HepG2 (cell line): ENCODE data around the gene RAB39A. TPM values are rescaled to one million over a fixed set of nuclear protein-coding genes. Genes with fewer than 3 reads are reported as not detected.

ENCODE experiments used
- ARNT ChIP-seq: fragments of 450-650 bp; IDR thresholded peaks from 2 replicates; pipeline ENCODE4 v1.6.1; 2017
- ASH2L ChIP-seq: fragments of 300-600, 200-600 bp; sonication (generic); IDR thresholded peaks from 2 replicates; pipeline ENCODE4 v1.7.0; 2017; ENCODE audit warnings: low read depth, mild to moderate bottlenecking, moderate library complexity, mixed read lengths, low read length; ENCODE audit not compliant: insufficient read length
- IRX3 ChIP-seq: sonication (generic); formaldehyde crosslinking; IDR thresholded peaks from 2 replicates; pipeline ENCODE4 v1.8.1; 2023; ENCODE audit warnings: mild to moderate bottlenecking, low read depth, missing genetic modification reagents, borderline replicate concordance
- MTF2 ChIP-seq: sonication (generic); formaldehyde crosslinking; IDR thresholded peaks from 2 replicates; pipeline ENCODE4 v1.5.0; 2020; ENCODE audit warnings: missing genetic modification reagents, borderline replicate concordance
- NFE2L1 ChIP-seq: sonication (generic); formaldehyde crosslinking; IDR thresholded peaks from 2 replicates; pipeline ENCODE4 v1.4.0; 2020; ENCODE audit warnings: missing genetic modification reagents, mild to moderate bottlenecking, borderline replicate concordance
- NFRKB ChIP-seq: fragments of 450-650 bp; IDR thresholded peaks from 2 replicates; pipeline ENCODE4 v1.6.1; 2017
- NR2C2 ChIP-seq: sonication (generic); formaldehyde crosslinking; IDR thresholded peaks from 2 replicates; pipeline ENCODE4 v1.4.0; 2020; ENCODE audit warnings: missing genetic modification reagents, mild to moderate bottlenecking, moderate library complexity, borderline replicate concordance
- PBX3 ChIP-seq: sonication (generic); formaldehyde crosslinking; IDR thresholded peaks from 2 replicates; pipeline ENCODE4 v1.8.1; 2023; ENCODE audit warnings: missing genetic modification reagents, inconsistent platforms, borderline replicate concordance
- SMC3 ChIP-seq: IDR thresholded peaks from 2 replicates; pipeline ENCODE4 v1.6.1; 2011; ENCODE audit warnings: low read length, improper control_type of control experiment
- ZBED4 ChIP-seq: sonication (generic); formaldehyde crosslinking; IDR thresholded peaks from 2 replicates; pipeline ENCODE4 v1.4.0; 2020; ENCODE audit warnings: missing genetic modification reagents, borderline replicate concordance
- ZNF737 ChIP-seq: sonication (generic); formaldehyde crosslinking; IDR thresholded peaks from 2 replicates; pipeline ENCODE4 v1.5.0; 2020; ENCODE audit warnings: missing genetic modification reagents, mild to moderate bottlenecking, borderline replicate concordance
- polyA plus RNA-seq, 8 experiments: library from polyadenylated mRNA; depleted of rRNA in 3 of 8; stranded (reverse) in 7 of 8; unstranded in 1 of 8; fragments of >200 nt; fragmentation: Illumina TruSeq in 4 of 8; extraction: Trizol in 4 of 8; gene quantifications; 2 replicates each; pipeline versions ENCODE4 v1.2.1 to v1.2.3, GENCODE V29; 2011 to 2016; ENCODE audit warnings: low read depth in 4 of 8, missing spikeins in 1 of 8, mixed read lengths in 1 of 8; ENCODE audit not compliant: insufficient read depth in 1 of 8
- total RNA-seq, 5 experiments: library from RNA; depleted of rRNA; stranded (reverse); fragments of >200 nt; fragmentation: Illumina TruSeq; extraction: Trizol; gene quantifications; 2 replicates each; pipeline ENCODE4 v1.2.3, GENCODE V29; 2016; ENCODE audit warnings: low read depth in 1 of 5
- TF ChIP-seq, protein P1 (sequence below), 2 experiments: fragments of 450-650 bp in 1 of 2; sonication (generic) in 1 of 2; formaldehyde crosslinking in 1 of 2; IDR thresholded peaks; 2 replicates each; pipeline versions ENCODE4 v1.6.1 to v1.8.0; 2016 to 2022; ENCODE audit warnings: antibody characterized with exemption in 1 of 2, mild to moderate bottlenecking in 1 of 2, missing genetic modification reagents in 1 of 2

The RAB39A gene
- total and polyA plus RNA-seq, 2 of the 13 experiments (the other 11 are each of a cell fraction or from before 2014, with no cell fraction given), result not detected

- TF ChIP-seq ZBED4 (CRISPR knock-in tag), result peak; percentile 70; the same call in 1 of the 2 replicates
- TF ChIP-seq ZNF737 (CRISPR knock-in tag), result no peak; the same call in 1 of the 2 replicates
- TF ChIP-seq NR2C2 (CRISPR knock-in tag), result no peak; the same call in 1 of the 2 replicates
- no peak; the same call in 1 of the 2 replicates for TF ChIP-seq SMC3
- peak; percentile 64; the same call in 1 of the 2 replicates for TF ChIP-seq IRX3
- peak; percentile 94; the same call in 1 of the 2 replicates for TF ChIP-seq MTF2 (CRISPR knock-in tag)
- TF ChIP-seq ASH2L, result peak; percentile 99
- TF ChIP-seq NFE2L1 (CRISPR knock-in tag), result no peak
- TF ChIP-seq ARNT, result no peak
- TF ChIP-seq, protein P1, sequence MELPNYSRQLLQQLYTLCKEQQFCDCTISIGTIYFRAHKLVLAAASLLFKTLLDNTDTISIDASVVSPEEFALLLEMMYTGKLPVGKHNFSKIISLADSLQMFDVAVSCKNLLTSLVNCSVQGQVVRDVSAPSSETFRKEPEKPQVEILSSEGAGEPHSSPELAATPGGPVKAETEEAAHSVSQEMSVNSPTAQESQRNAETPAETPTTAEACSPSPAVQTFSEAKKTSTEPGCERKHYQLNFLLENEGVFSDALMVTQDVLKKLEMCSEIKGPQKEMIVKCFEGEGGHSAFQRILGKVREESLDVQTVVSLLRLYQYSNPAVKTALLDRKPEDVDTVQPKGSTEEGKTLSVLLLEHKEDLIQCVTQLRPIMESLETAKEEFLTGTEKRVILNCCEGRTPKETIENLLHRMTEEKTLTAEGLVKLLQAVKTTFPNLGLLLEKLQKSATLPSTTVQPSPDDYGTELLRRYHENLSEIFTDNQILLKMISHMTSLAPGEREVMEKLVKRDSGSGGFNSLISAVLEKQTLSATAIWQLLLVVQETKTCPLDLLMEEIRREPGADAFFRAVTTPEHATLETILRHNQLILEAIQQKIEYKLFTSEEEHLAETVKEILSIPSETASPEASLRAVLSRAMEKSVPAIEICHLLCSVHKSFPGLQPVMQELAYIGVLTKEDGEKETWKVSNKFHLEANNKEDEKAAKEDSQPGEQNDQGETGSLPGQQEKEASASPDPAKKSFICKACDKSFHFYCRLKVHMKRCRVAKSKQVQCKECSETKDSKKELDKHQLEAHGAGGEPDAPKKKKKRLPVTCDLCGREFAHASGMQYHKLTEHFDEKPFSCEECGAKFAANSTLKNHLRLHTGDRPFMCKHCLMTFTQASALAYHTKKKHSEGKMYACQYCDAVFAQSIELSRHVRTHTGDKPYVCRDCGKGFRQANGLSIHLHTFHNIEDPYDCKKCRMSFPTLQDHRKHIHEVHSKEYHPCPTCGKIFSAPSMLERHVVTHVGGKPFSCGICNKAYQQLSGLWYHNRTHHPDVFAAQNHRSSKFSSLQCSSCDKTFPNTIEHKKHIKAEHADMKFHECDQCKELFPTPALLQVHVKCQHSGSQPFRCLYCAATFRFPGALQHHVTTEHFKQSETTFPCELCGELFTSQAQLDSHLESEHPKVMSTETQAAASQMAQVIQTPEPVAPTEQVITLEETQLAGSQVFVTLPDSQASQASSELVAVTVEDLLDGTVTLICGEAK (IDR thresholded peaks at IDR 0.05), result no peak
- TF ChIP-seq, protein P1 (CRISPR knock-in tag; IDR thresholded peaks at IDR 0.05), result peak; percentile 90
- TF ChIP-seq PBX3 (CRISPR knock-in tag), result no peak
- TF ChIP-seq NFRKB, result peak; percentile 70
Measured at GRCh38 chr11:108008656-108009496, 80.6 kb downstream of the RAB39A start, which contains the start of gene CUL5 (continued).
